IMR-90 (cell line): ENCODE measurements around the gene BAIAP2L1. TPM values are rescaled to one million over a fixed set of nuclear protein-coding genes. Genes with fewer than 3 reads are reported as not detected.

Experiments
- ATAC-seq: fragments of 200-7000 bp; cut with Tn5 transposase; 2 replicates; pipeline ENCODE4 v1.9.1; 2020; ENCODE audit warnings: low read depth, mild to moderate bottlenecking, moderate library complexity
- BruUV-seq: library from RNA; stranded (reverse); fragments of 400-500 nt; replicated peaks from 2 replicates; lab custom pipeline; 2021; lab: Mats Ljungman, UMichigan
- CTCF ChIA-PET: fragments of 300-600 bp; formaldehyde crosslinking; extraction: SDS; loops from one replicate; lab custom pipeline; 2021; ENCODE audit warnings: antibody characterized with exemption; lab: Yijun Ruan, JAX
- POLR2A ChIA-PET: fragments of 300-600 bp; sonication (Branson Sonifier 250); formaldehyde crosslinking; loops from one replicate; lab custom pipeline; 2022; ENCODE audit warnings: antibody characterized with exemption; ENCODE audit not compliant: unreplicated experiment; lab: Charles Lee
- DNase-seq: peaks from one replicate; pipeline ENCODE4 v3.0.0; 2013
- H2AFZ ChIP-seq: replicated peaks from 2 replicates; pipeline ENCODE3; 2013; ENCODE audit warnings: low read length, mild to moderate bottlenecking; ENCODE audit not compliant: poor library complexity
- H2AK5ac ChIP-seq: 2 replicates; pipeline ENCODE4 v1.6.1; 2013; ENCODE audit warnings: low read depth, low read length, inconsistent platforms
- H2AK9ac ChIP-seq: replicated peaks from 2 replicates; pipeline ENCODE3; 2013; ENCODE audit warnings: mild to moderate bottlenecking, low read depth, low read length, moderate library complexity; ENCODE audit not compliant: poor library complexity
- H2BK120ac ChIP-seq: 2 replicates; pipeline ENCODE4 v1.6.1; 2013; ENCODE audit warnings: low read depth, low read length, inconsistent platforms
- H2BK15ac ChIP-seq: 3 replicates; pipeline ENCODE4 v1.6.1; 2013; ENCODE audit warnings: low read depth, low read length, inconsistent platforms
- H2BK20ac ChIP-seq: 2 replicates; pipeline ENCODE4 v1.6.1; 2013; ENCODE audit warnings: low read depth, mild to moderate bottlenecking, inconsistent platforms, low read length, moderate library complexity
- H2BK5ac ChIP-seq: 2 replicates; pipeline ENCODE4 v1.6.1; 2013; ENCODE audit warnings: mild to moderate bottlenecking, low read depth, low read length, inconsistent platforms; ENCODE audit not compliant: poor library complexity, severe bottlenecking
- H3K14ac ChIP-seq: replicated peaks from 2 replicates; pipeline ENCODE4 v1.6.1; 2013; ENCODE audit warnings: low read depth, low read length, inconsistent platforms
- H3K18ac ChIP-seq: 2 replicates; pipeline ENCODE4 v1.6.1; 2013; ENCODE audit warnings: low read depth, low read length, control low read depth
- H3K23ac ChIP-seq: 2 replicates; pipeline ENCODE4 v1.6.1; 2013; ENCODE audit warnings: low read depth, low read length, inconsistent platforms
- H3K27ac ChIP-seq: 2 replicates; pipeline ENCODE4 v1.5.1; 2013; ENCODE audit warnings: mild to moderate bottlenecking, control low read depth, low read length; ENCODE audit not compliant: insufficient read depth
- H3K27me3 ChIP-seq: 2 replicates; pipeline ENCODE4 v1.6.1; 2013; ENCODE audit warnings: low read length; ENCODE audit not compliant: control insufficient read depth, insufficient read depth
- H3K36me3 ChIP-seq: 2 replicates; pipeline ENCODE4 v1.6.1; 2013; ENCODE audit warnings: low read length, mixed read lengths; ENCODE audit not compliant: control insufficient read depth, insufficient read depth
- H3K4ac ChIP-seq: 2 replicates; pipeline ENCODE4 v1.6.1; 2013; ENCODE audit warnings: low read depth, low read length, inconsistent platforms
- H3K4me1 ChIP-seq: 2 replicates; pipeline ENCODE4 v1.6.1; 2013; ENCODE audit warnings: low read length, mixed read lengths; ENCODE audit not compliant: control insufficient read depth, insufficient read depth
- H3K4me2 ChIP-seq: 2 replicates; pipeline ENCODE4 v1.6.1; 2013; ENCODE audit warnings: low read depth, mild to moderate bottlenecking, control low read depth, low read length, moderate library complexity
- H3K4me3 ChIP-seq: 2 replicates; pipeline ENCODE4 v1.5.1; 2013; ENCODE audit warnings: low read depth, mild to moderate bottlenecking, control low read depth, low read length, moderate library complexity; ENCODE audit not compliant: insufficient read depth
- H3K56ac ChIP-seq: 2 replicates; pipeline ENCODE4 v1.6.1; 2013; ENCODE audit warnings: low read length, inconsistent platforms; ENCODE audit not compliant: insufficient read depth; ENCODE audit errors: extremely low read depth
- H3K79me1 ChIP-seq, 2 experiments: 2 replicates each; pipeline ENCODE4 v1.6.1; 2013; ENCODE audit warnings: low read length in 2 of 2, inconsistent platforms in 1 of 2, low read depth in 1 of 2
- H3K9ac ChIP-seq: 2 replicates; pipeline ENCODE4 v1.6.1; 2013; ENCODE audit warnings: low read depth, low read length, control low read depth
- H3K9me1 ChIP-seq: 2 replicates; pipeline ENCODE4 v1.6.1; 2013; ENCODE audit warnings: low read length, inconsistent platforms; ENCODE audit not compliant: insufficient read depth
- H3K9me3 ChIP-seq: 2 replicates; pipeline ENCODE4 v1.6.1; 2013; ENCODE audit warnings: low read length; ENCODE audit not compliant: control insufficient read depth, insufficient read depth
- H4K20me1 ChIP-seq: 2 replicates; pipeline ENCODE4 v1.6.1; 2013; ENCODE audit warnings: low read length, inconsistent platforms; ENCODE audit not compliant: insufficient read depth
- H4K5ac ChIP-seq: 2 replicates; pipeline ENCODE4 v1.6.1; 2013; ENCODE audit warnings: mild to moderate bottlenecking, low read depth, low read length, control low read depth
- H4K8ac ChIP-seq, 2 experiments: 2 replicates each; pipeline ENCODE4 v1.6.1; 2013; ENCODE audit warnings: low read depth in 2 of 2, low read length in 2 of 2, control low read depth in 1 of 2, inconsistent platforms in 1 of 2
- H4K91ac ChIP-seq: 2 replicates; pipeline ENCODE4 v1.6.1; 2013; ENCODE audit warnings: low read depth, low read length, inconsistent platforms; ENCODE audit not compliant: insufficient read depth
- BHLHE40 ChIP-seq: fragments of 150-350 bp; IDR thresholded peaks from 2 replicates; pipeline ENCODE4 v1.6.1; 2016; ENCODE audit warnings: mild to moderate bottlenecking, low read depth, low read length
- CEBPB ChIP-seq: IDR thresholded peaks from 2 replicates; pipeline ENCODE4 v1.6.1; 2012; ENCODE audit warnings: low read depth, low read length, improper control_type of control experiment
- CHD1 ChIP-seq: IDR thresholded peaks from 2 replicates; pipeline ENCODE4 v1.6.1; 2012; ENCODE audit warnings: low read depth, low read length, improper control_type of control experiment
- ELK1 ChIP-seq: fragments of 150-350 bp; IDR thresholded peaks from 2 replicates; pipeline ENCODE4 v1.6.1; 2016; ENCODE audit warnings: low read depth, mild to moderate bottlenecking, low read length, moderate library complexity, borderline replicate concordance
- FOS ChIP-seq: fragments of 150-350 bp; IDR thresholded peaks from 2 replicates; pipeline ENCODE4 v1.6.1; 2016; ENCODE audit warnings: low read depth, low read length
- MAFK ChIP-seq: IDR thresholded peaks from 2 replicates; pipeline ENCODE4 v1.6.1; 2012; ENCODE audit warnings: low read depth, low read length, improper control_type of control experiment
- MAZ ChIP-seq: IDR thresholded peaks from 2 replicates; pipeline ENCODE4 v1.6.1; 2012; ENCODE audit warnings: low read depth, mild to moderate bottlenecking, low read length, improper control_type of control experiment, moderate library complexity, borderline replicate concordance
- MXI1 ChIP-seq: IDR thresholded peaks from 2 replicates; pipeline ENCODE4 v1.6.1; 2012; ENCODE audit warnings: low read depth, mild to moderate bottlenecking, low read length, moderate library complexity, borderline replicate concordance
- NFE2L2 ChIP-seq: fragments of 150-350 bp; IDR thresholded peaks from 2 replicates; pipeline ENCODE4 v1.6.1; 2016; ENCODE audit warnings: low read depth, mild to moderate bottlenecking, low read length
- POLR2A ChIP-seq: IDR thresholded peaks from 2 replicates; pipeline ENCODE4 v1.6.1; 2012; ENCODE audit warnings: mild to moderate bottlenecking, low read depth, low read length
- RAD21 ChIP-seq: IDR thresholded peaks from 2 replicates; pipeline ENCODE4 v1.6.1; 2012; ENCODE audit warnings: low read length, improper control_type of control experiment
- RCOR1 ChIP-seq: IDR thresholded peaks from 2 replicates; pipeline ENCODE4 v1.6.1; 2012; ENCODE audit warnings: mild to moderate bottlenecking, low read length, improper control_type of control experiment; ENCODE audit not compliant: insufficient replicate concordance
- RFX5 ChIP-seq: IDR thresholded peaks from 2 replicates; pipeline ENCODE4 v1.8.0; 2012; ENCODE audit warnings: low read depth, mild to moderate bottlenecking, low read length, moderate library complexity
- SMC3 ChIP-seq: fragments of 150-350 bp; IDR thresholded peaks from 2 replicates; pipeline ENCODE4 v1.6.1; 2016; ENCODE audit warnings: low read depth, mild to moderate bottlenecking, antibody characterized with exemption, low read length, moderate library complexity
- USF2 ChIP-seq: fragments of 150-350 bp; IDR thresholded peaks from 2 replicates; pipeline ENCODE4 v1.6.1; 2017; ENCODE audit warnings: mild to moderate bottlenecking, antibody characterized with exemption, low read length, low read depth
- WGBS, 2 experiments: methylation state at CpG; one replicate each; pipeline versions ENCODE4 v1.1.5 to v1.1.7; 2013; ENCODE audit warnings: missing lambda C conversion rate in 2 of 2; ENCODE audit not compliant: insufficient read length in 1 of 2; ENCODE audit errors: extremely low coverage in 2 of 2; 5-methylcytosine and 5-hydroxymethylcytosine counted together
- dilution Hi-C: fragments of 300-500 bp; cut with HindIII; formaldehyde crosslinking; loops from one replicate; pipeline ENCODE4 v1.14.3; 2018; ENCODE audit warnings: low sequenced_read_pairs; ENCODE audit not compliant: unreplicated experiment
- in situ Hi-C: fragments of 300-500 bp; cut with MboI; formaldehyde crosslinking; loops from 3 replicates; pipeline ENCODE4 v1.14.3; 2019; ENCODE audit warnings: low sequenced_read_pairs, inconsistent platforms, mixed read lengths
- intact Hi-C: fragments of 100-400 bp; cut with micrococcal nuclease; formaldehyde crosslinking; loops from 2 replicates; pipeline ENCODE4 v1.10.0; 2022
- polyA plus RNA-seq, 3 experiments: library from polyadenylated mRNA; depleted of rRNA; stranded (reverse); fragments of >200 nt; gene quantifications; 2 replicates each; pipeline ENCODE4 v1.2.3, GENCODE V29; 2012; ENCODE audit warnings: low replicate concordance in 1 of 3
- total RNA-seq: library from RNA; depleted of rRNA; stranded (reverse); fragments of >200 nt; gene quantifications from 2 replicates; pipeline ENCODE4 v1.2.3, GENCODE V29; 2012
- TF ChIP-seq, protein P1 (sequence below): conservative IDR thresholded peaks from 2 replicates; pipeline ENCODE4 v1.5.1; 2012; ENCODE audit warnings: mild to moderate bottlenecking, low read depth, low read length, improper control_type of control experiment

BAIAP2L1 gene
- total and polyA plus RNA-seq, 2 of the 4 experiments (the other 2 are of a cell fraction) = 2.2 to 6.0 TPM

DNA sequence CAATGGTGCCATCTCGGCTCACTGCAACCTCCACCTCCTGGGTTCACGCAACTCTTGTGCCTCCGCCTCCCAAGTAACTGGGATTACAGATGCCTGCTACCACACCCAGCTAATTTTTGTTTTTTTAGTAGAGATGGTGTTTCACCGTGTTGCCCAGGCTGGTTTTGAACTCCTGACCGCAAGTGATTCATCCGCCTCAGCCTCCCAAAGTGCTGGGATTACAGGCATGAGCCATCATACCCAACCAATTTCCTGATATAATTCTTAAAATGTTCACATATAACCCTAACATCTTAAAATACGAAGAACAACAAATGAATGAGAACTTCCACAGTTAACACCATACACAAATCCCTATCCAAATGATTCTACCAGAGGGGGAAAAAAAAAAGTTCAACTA, 31.2 kb downstream of the BAIAP2L1 start:
- Histone ChIP-seq H3K9me3 (no peaks in the 10 kb centered on the region), H3K9me1 (peaks cover 2% of the 10 kb centered on the region), H3K27me3 (no peaks in the 10 kb centered on the region), H3K27ac (no peak overlapping the region), H4K5ac (no peak overlapping the region), H2BK15ac (no peak overlapping the region), H2BK20ac (no peak overlapping the region), H2AK5ac (no peak overlapping the region), H2BK120ac (no peak overlapping the region), H4K20me1 (no peaks in the 10 kb centered on the region), H3K79me1 (peaks cover 2 to 28% of the 10 kb centered on the region in 2 experiments; a peak in 3 of 4 replicates), H3K4me3 (no peak overlapping the region), H3K23ac (no peak overlapping the region), H3K36me3 (no peaks in the 10 kb centered on the region), H3K4ac (no peak overlapping the region), H2BK5ac (no peak overlapping the region), H3K14ac (no peak overlapping the region; the same call in 1 of the 2 replicates), H3K4me1 (peaks cover 2% of the 10 kb centered on the region; the same call in 1 of the 2 replicates), H3K56ac (no peak overlapping the region), H4K8ac (no peak overlapping the region), H3K4me2 (no peak overlapping the region), H3K18ac (no peak overlapping the region), H2AK9ac (no peak overlapping the region), H4K91ac (no peak overlapping the region), H3K9ac (no peak overlapping the region), H2AFZ (no peak overlapping the region)
- ATAC-seq (no peak), DNase-seq (no peak)
- TF ChIP-seq USF2 (no peak), RCOR1 (no peak), MXI1 (no peak), CEBPB (no peak), ELK1 (no peak), RFX5 (no peak), SMC3 (no peak), NFE2L2 (no peak), MAFK (no peak), FOS (no peak), POLR2A (no peak), RAD21 (no peak), CHD1 (no peak), BHLHE40 (no peak), MAZ (no peak)
- TF ChIP-seq, protein P1, sequence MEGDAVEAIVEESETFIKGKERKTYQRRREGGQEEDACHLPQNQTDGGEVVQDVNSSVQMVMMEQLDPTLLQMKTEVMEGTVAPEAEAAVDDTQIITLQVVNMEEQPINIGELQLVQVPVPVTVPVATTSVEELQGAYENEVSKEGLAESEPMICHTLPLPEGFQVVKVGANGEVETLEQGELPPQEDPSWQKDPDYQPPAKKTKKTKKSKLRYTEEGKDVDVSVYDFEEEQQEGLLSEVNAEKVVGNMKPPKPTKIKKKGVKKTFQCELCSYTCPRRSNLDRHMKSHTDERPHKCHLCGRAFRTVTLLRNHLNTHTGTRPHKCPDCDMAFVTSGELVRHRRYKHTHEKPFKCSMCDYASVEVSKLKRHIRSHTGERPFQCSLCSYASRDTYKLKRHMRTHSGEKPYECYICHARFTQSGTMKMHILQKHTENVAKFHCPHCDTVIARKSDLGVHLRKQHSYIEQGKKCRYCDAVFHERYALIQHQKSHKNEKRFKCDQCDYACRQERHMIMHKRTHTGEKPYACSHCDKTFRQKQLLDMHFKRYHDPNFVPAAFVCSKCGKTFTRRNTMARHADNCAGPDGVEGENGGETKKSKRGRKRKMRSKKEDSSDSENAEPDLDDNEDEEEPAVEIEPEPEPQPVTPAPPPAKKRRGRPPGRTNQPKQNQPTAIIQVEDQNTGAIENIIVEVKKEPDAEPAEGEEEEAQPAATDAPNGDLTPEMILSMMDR = no peak
- BruUV-seq = no TSS peak
- in situ Hi-C loops = no loop called here
- ChIA-PET CTCF (no interaction called here), POLR2A (no interaction called here)
- intact Hi-C loops = no loop called here
- dilution Hi-C loops = no loop called here
- WGBS, 2 experiments = no CpG with 5 or more reads among the region's 7 CpGs
